ENCODE results near the gene CTSW. TPM values are rescaled to one million over a fixed set of nuclear protein-coding genes. Genes with fewer than 3 reads are reported as not detected.
A peak's percentile ranks its signal among the peaks of the same experiment; 100 is the strongest.

The CTSW gene
- total RNA-seq, 2 donors from 2014 or later = 0.99 to 2.7 TPM

DNA sequence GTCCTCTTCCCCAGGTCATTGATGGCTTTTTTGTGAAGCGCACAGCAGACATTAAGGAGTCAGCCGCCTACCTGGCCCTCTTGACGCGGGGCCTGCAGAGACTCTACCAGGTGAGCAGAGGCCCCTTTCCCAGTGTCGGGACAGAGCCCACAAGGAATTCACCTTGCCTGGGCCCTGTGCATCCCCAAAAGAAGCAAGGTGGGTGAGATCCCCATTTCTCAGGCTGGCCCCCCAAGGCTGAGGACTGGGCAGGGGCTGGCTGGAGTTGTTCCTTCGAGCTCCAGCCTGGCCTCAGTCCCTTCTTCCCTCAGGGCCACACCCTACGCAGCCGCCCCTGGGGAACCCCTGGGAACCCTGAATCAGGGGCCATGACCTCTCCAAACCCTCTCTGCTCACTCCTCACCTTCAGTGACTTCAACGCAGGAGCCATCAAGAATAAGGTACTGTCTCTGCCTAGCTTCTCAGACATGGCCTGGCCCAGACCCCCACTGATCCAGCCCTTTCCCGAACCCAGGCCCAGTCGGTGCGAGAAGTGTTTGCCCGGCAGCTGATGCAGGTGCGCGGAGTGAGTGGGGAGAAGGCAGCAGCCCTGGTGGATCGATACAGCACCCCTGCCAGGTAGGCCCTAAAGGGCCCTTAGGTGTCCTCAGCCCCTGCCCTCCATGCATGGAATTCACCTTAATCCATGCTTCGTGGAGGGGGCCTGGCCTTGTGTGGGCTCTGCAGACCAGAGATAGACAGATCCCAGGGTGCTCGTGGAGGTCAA is 14.7 kb upstream of the CTSW start:
- no peak for DNase-seq
- intact Hi-C loops (cut with DNase I) = no loop called here
- no peak for ATAC-seq

DNA sequence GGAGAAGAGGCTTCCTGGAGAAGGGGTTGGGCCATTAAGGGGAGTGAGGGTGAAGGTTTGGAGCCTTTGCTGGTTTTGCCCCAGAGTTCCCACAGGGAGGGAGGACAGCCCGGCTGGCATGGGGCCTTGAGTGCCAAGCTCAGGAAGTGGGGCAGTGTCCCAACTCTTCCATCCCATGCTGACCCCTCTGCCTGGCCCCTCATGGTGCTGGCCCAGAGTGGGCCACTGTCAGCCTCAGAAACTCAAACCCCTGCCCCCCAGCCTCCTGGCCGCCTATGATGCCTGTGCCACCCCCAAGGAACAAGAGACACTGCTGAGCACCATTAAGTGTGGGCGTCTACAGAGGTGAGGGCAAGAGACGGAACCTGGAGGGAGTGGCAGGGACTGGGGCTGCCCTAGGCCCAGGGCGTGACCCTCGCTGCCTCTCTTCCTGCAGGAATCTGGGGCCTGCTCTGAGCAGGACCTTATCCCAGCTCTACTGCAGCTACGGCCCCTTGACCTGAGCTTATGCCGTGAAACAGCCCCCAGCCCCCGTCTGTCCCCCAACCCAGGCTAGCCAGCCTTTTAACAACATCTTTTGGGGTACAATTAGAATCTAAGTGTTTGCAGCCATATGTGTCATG is 14.0 kb upstream of the CTSW start:
- DNase-seq (peak; percentile 20), ATAC-seq (no peak)
- intact Hi-C loops (cut with DNase I) = no loop called here

DNA sequence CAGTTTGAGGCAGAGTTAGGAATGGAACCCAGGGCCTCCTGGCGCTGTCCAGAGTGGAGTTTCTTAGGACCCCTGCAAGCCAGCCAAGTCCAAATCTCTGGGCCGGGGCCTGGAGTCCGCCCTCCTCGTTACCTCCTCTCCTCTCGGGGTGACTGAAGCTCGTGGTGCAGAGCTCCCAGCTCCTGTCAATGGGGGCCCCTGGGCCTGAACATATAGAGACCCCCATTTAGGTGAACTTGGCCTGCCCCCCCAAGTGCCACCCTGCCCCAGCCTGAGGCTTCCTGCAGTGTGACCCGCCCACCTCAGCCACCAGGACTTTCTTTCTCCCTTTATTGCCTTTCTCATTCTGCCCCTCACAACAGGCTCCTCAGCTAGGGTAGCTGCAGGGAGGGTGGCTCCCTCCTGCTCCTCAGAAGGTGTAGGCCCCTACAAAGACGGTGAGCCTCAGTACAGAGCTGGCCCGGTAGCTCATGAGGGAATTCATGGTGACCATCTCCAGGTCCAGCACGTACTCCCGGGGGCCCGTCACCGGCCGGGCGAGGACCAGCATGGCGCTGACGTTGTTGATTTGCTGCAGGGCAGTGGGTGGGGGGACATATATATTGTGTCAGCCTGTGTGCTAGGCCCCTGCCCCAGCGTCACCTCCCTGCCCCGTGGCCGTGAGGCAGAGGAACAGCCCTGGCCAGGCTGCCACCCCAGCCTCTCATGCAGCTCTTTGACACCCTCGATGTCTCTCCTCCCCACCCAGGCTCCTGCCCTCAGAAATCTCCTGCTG is 12.9 kb upstream of the CTSW start:
- intact Hi-C loops (cut with DNase I) = no loop called here
- DNase-seq (peak; percentile 17), ATAC-seq (no peak)

DNA sequence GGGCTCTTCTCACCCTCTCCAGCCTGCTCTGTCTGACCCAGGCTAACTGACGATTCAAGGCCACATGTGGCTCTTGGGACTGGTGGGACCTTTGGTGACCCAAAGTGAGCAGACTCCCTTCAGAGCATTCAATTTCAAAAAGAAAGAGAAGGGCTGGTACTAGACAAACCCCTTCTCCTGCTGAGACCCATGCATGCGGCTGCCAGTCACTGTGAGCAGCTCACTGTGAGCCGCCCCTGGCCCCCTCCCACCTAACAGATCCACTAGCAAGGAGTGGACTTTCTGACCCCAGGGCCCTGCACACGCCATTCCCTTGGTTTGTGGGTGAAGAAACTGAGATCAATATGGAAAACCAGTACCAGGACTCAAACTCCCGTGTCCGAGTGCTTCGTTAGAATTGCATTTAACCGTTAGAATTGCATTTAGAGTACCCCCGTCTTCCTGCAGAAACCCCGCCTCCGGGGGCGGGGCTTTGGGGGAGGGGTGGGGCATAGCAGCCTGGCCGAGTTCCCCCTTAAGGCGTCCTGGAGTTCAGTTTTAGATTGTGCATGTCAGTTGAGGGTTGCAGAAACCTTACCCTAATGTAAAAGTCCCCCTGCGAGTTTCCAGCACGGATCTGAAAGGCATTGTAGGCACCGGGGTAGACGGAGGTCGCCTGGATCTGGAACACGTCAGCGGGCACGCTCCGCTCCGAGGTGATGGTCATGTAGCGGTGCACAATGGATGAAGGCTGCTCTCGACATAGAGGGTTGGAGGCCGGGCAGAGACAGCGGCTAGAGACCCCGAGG is 12.2 kb upstream of the CTSW start:
- intact Hi-C loops (cut with DNase I) = no loop called here
- DNase-seq (peak; percentile 33), ATAC-seq (no peak)

- intact Hi-C loops (cut with DNase I) = no loop called here
- DNase-seq (peak; percentile 20), ATAC-seq (no peak)
Observed at GRCh38 chr11:65868076-65868667, 11.5 kb upstream of the CTSW start.

GRCh38 chr11:65868907-65869306 is 10.7 kb upstream of the CTSW start:
- ATAC-seq = no peak
- intact Hi-C loops (cut with DNase I) = no loop called here
- no peak for DNase-seq

GRCh38 chr11:65869643-65870306 is 9.9 kb upstream of the CTSW start:
- DNase-seq (no peak), ATAC-seq (no peak)
- intact Hi-C loops (cut with DNase I) = no loop called here

GRCh38 chr11:65870307-65870658 is 9.4 kb upstream of the CTSW start:
- peak; percentile 27 for DNase-seq
- intact Hi-C loops (cut with DNase I) = no loop called here
- ATAC-seq = no peak

DNA sequence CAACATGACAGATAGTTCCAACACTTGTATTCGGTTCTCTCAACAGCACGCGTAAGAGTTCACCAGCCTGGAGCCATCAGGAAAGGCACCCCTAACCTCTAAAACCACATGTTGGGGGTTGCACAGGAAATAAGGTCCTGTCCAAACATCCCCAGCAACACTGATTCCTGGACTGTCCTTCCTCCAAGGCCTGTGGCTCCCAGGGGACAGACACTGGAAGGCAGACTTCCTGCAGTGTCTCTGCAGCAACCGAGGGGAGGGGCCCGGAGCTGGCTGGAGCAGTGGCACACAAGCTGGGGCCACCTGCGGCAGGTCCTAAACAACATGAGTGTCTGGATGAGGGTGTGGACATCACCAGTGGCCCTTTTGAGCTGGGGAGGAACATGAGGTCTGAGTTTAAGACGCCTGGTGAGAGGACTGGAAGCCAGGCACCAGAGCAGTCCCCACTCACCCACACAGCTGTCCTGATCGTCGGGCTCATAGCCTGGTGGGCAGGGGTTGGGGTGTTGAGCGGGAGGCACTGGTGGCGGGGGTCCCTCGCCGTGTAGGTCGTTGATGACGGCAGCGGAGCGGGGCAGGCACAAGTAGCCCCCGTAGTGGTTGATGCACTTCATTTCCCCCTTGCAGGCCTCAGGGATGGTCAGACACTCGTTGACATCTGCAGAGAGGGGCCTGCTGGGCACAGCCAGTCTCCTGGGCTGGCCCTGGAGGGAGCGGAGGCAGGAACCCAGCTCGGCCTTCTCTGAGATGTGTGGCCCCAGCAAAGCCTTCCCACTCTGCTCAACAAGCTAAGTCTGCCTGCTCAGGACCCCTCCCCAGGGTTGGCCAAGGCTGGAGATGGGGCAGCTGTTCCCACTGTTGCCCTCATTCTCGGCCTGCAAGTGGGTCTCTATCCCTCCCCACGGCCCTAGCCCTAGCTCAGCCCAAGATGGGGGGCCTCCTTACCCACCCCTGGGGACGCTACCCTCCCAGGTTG is 8.6 kb upstream of the CTSW start:
- DNase-seq (no peak), ATAC-seq (no peak)
- intact Hi-C loops (cut with DNase I) = no loop called here

DNA sequence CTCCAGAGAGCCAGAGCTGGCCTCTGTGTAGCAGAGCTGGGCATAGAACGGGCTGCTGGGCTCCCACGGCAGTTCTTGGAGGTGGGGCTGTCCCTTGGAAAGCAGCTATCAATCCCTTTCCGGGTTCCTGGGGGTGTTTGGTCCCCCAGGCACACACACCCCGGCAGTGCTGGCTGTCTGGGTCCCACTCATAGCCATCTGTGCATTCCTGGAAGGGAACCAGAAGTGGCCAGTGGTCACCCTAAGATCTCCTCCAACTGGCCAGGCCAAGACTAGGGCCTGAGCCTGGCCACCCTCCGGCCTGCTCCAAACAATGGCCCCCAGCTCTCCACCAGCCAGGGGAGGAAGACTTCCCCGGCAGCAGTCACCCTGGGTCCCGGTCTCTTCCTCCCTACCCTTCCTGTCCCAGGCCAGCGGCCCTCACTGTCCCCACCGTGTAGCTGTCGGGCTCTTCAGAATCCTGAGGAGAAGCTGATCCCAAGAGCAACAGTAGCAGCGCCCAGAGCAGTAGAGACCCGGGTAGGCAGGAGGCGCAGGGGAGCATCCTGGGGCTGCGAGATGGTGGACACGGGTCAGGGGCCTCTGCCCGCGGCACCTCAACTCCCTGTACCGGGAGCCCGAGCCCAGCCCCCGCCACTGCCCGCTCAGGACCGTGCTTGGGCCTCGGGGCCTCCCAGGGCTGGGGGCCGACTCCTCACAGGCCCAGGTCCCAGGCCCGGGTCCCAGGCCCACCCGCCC is 7.7 kb upstream of the CTSW start:
- DNase-seq = no peak
- ATAC-seq = peak; percentile 5 to 6
- intact Hi-C loops (cut with DNase I) = no loop called here

DNA sequence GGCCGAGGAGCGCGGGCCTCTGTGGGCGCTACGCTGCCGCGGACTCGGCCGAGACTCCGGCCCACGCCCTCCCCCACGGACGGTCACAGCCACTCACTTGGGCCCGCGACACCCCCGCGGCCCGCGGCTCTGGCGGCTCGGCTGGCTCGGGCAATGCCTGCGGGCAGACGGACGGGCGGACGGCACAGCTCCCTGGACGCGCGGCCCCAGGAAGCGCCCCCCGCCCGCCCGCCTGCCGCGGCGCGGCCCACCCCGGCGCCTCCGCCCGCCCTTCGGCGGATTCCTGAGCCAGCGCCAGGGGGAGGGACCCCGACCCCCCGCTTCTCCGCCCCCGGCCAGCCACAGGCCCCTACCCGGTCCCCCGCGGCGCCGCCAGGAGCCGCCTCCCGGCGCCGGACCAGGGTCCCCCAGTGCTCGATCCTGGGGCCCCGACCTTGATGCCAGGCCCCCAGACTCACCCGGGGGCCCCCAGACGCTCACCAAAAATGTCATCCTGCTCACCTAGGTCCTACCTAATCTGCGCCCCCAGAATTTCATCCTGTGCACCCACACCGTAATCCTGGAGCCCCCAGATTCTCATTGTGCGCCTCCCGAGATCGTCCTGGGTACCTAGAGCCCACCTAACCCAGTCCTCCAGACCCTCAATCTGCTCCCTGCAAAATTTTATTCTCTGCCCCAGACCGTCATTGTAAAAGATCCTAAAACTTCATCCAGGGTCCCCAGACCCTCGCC is 6.9 kb upstream of the CTSW start, which contains the start of gene EFEMP2:
Gene EFEMP2 (minus strand): TSS at position 215 of the 732 bp plus-strand sequence. CDS start 446 bp downstream, outside the sequence.
- DNase-seq = no peak
- intact Hi-C loops (cut with DNase I) = loop anchor here in 1 of 2 donors (1.0 kb wide), 1 partner anchor 12 kb away; the partner anchor contains the start of gene MUS81
- ATAC-seq = peak; percentile 50 to 64

GRCh38 chr11:65873318-65874156 is 6.1 kb upstream of the CTSW start:
- ATAC-seq (peak; percentile 95), DNase-seq (peak; percentile 96)
- intact Hi-C loops (cut with DNase I) = loop anchor here in 1 of 2 donors (1.0 kb wide), 1 partner anchor 13 kb away; the partner anchor contains the start of gene MUS81

DNA sequence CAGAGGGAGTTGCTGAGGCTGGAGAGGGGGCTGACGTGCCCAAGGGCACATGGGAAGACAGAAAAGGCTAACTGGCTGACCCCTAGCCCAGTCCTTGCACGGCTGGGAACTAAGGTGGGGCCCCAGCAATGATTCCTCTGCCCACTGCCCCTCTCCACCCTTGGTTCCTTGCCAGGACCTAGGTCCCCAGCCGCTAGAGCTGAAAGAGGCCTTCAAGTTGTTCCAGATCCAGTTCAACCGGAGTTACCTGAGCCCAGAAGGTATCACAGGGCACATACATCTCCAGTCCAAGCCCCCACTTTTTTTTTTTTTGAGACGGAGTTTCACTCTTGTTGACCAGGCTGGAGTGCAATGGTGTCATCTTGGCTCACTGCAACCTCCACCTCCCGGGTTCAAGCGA is 390 bp downstream of the CTSW start:
- ATAC-seq (no peak), DNase-seq (peak; percentile 15)
- intact Hi-C loops (cut with DNase I) = loop anchor here in 1 of 2 donors (5.0 to 10.0 kb wide), 2 partner anchors 85 to 107 kb away; partner anchors contain the start of gene SART1

- DNase-seq = peak; percentile 10
- intact Hi-C loops (cut with DNase I) = loop anchor here in 1 of 2 donors (5.0 to 10.0 kb wide), 2 partner anchors 84 to 106 kb away; partner anchors contain the start of gene SART1
- ATAC-seq = no peak
Observed at GRCh38 chr11:65880844-65881421, 1.3 kb downstream of the CTSW start.
